Esophagus muscularis mucosa (tissue), 3 donors: Measurements from ENCODE around the gene C9orf85.

Source experiments
- EP300 ChIP-seq: sonication (generic); formaldehyde crosslinking; IDR thresholded peaks from one replicate; pipeline ENCODE4 v1.6.1; 2017; ENCODE audit warnings: antibody characterized with exemption
- TF ChIP-seq, protein P1 (sequence below), 3 experiments: fragments of 200-600 bp in 2 of 3; fragments of 450-650 bp in 1 of 3; sonication (generic) in 2 of 3; IDR thresholded peaks; one replicate each; pipeline ENCODE4 v1.5.1; 2017 to 2019; ENCODE audit warnings: antibody characterized with exemption in 3 of 3, mild to moderate bottlenecking in 2 of 3, moderate library complexity in 1 of 3

DNA sequence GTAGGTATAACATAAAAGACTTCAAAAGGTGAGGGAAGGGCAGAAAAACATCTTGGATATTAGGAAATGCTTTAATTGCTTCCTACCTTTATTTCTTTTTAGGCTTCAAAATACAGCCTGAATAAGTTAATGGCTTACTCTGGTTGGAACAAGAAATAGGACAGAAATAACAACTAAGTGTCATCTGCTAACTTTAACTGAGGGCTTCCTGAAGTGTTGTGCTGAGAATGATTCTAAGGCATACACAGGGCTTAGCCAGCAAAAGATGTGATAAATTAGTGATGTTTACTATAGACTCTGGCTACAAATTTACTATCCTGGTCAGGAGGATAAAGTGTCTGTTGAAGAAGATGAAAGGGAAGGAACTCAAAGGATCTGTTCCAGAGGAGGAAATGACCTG is 34.6 kb upstream of the C9orf85 start:
- TF ChIP-seq, protein P1, sequence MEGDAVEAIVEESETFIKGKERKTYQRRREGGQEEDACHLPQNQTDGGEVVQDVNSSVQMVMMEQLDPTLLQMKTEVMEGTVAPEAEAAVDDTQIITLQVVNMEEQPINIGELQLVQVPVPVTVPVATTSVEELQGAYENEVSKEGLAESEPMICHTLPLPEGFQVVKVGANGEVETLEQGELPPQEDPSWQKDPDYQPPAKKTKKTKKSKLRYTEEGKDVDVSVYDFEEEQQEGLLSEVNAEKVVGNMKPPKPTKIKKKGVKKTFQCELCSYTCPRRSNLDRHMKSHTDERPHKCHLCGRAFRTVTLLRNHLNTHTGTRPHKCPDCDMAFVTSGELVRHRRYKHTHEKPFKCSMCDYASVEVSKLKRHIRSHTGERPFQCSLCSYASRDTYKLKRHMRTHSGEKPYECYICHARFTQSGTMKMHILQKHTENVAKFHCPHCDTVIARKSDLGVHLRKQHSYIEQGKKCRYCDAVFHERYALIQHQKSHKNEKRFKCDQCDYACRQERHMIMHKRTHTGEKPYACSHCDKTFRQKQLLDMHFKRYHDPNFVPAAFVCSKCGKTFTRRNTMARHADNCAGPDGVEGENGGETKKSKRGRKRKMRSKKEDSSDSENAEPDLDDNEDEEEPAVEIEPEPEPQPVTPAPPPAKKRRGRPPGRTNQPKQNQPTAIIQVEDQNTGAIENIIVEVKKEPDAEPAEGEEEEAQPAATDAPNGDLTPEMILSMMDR (IDR thresholded peaks at IDR 0.05), result no peak
- no peak for TF ChIP-seq EP300
